ENCODE measurements around the gene CTSL. TPM values are rescaled to one million over a fixed set of nuclear protein-coding genes. Genes with fewer than 3 reads are reported as not detected.

The CTSL gene
- total RNA-seq, 2 donors from 2014 or later: 0.45 to 2.4 TPM

DNA sequence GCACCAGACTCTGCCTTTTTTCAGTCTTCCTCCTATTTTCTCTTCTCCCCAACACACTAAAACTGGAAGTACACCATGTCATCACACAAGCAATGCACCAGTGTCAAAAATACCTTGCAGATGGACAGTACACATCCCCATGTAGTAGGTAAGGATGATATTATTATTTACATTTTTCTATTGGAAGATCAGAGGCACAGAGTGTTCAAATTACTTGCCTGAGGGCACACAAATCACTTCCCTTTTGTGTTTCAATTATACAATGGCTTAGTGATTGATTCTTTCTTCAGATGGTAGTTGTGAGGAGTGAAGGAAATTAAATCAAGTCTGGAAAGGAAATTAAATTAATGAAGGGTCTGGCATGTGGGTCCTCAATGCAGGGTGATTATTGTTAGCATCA, 39.6 kb downstream of the CTSL start:
- DNase-seq (ENCODE audit: low spot score) (no peak), ATAC-seq (no peak)
- no peak overlapping the region for H3K4me3 Mint-ChIP-seq
- no peaks in the 10 kb centered on the region for H3K9me3 Mint-ChIP-seq
- peaks cover 16 to 35% of the 10 kb centered on the region in 2 donors for H3K27me3 Mint-ChIP-seq
- H3K4me1 Mint-ChIP-seq (ENCODE audit: low read depth in 2 of 2): no peaks in the 10 kb centered on the region
- H3K36me3 Mint-ChIP-seq: no peaks in the 10 kb centered on the region
- no peak overlapping the region for H3K27ac Mint-ChIP-seq

DNA sequence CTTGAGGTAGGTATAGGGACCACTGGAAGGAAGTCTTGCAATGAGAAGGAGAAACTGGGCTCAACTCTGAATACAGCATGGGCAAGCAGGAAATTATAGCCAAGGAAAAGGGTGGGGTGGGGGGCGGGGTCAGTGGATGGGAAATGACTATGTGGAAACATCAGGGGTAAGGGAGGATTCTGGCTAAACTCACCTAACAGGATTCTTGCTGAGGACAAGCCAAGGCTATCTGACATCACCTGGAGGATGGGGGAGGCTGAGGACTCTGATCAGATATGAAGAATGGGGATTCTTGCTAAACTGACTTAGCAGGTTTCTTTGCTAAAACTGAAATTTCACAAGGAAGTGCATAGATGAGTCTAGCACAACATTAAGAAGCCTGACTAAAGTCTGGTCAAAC, 40.8 kb downstream of the CTSL start:
- no peak overlapping the region for H3K27ac Mint-ChIP-seq
- ATAC-seq (no peak), DNase-seq (ENCODE audit: low spot score) (no peak)
- H3K4me3 Mint-ChIP-seq: no peak overlapping the region
- no peaks in the 10 kb centered on the region for H3K36me3 Mint-ChIP-seq
- H3K27me3 Mint-ChIP-seq: peaks cover 19 to 31% of the 10 kb centered on the region in 2 donors
- no peaks in the 10 kb centered on the region for H3K4me1 Mint-ChIP-seq (ENCODE audit: low read depth in 2 of 2)
- H3K9me3 Mint-ChIP-seq: no peaks in the 10 kb centered on the region

DNA sequence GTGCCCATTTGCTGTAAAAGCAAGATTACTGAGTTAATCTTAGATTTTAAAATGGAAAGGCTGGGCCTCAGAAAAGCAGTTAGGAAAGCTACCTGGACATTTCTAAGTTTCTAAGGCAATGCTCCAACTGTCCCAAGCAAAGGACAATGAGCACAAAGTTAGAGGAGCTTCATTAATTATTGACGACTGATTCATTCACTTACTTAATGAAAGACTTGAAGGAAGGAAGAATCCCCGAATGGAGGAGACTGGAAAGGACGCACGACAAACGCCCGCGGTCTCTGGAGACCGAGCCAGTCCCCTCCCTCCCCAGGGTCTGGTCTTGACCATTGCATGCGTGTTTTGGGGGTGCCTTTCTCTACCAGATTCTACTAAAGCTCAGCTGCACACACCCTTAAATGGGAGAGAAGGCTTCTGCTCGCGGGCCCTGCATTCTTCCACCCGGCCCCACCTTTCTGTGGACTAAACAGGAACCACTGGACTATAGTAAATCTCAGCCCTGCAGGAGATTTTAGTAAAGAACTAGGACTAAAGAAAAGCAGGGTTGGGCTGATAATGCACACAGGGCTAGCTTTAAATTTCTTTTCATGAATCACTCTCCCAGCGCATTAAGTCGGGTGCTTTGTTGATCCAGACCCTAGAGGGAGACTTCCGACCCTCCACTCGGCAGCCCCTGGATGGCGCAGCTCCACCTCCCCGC, 44.8 kb downstream of the CTSL start:
- no peak overlapping the region for H3K27ac Mint-ChIP-seq
- H3K4me1 Mint-ChIP-seq (ENCODE audit: low read depth in 2 of 2): no peaks in the 10 kb centered on the region
- H3K27me3 Mint-ChIP-seq: peaks cover 18 to 20% of the 10 kb centered on the region in 2 donors
- ATAC-seq (no peak), DNase-seq (ENCODE audit: low spot score) (no peak)
- no peaks in the 10 kb centered on the region for H3K9me3 Mint-ChIP-seq
- no peaks in the 10 kb centered on the region for H3K36me3 Mint-ChIP-seq
- no peak overlapping the region for H3K4me3 Mint-ChIP-seq

DNA sequence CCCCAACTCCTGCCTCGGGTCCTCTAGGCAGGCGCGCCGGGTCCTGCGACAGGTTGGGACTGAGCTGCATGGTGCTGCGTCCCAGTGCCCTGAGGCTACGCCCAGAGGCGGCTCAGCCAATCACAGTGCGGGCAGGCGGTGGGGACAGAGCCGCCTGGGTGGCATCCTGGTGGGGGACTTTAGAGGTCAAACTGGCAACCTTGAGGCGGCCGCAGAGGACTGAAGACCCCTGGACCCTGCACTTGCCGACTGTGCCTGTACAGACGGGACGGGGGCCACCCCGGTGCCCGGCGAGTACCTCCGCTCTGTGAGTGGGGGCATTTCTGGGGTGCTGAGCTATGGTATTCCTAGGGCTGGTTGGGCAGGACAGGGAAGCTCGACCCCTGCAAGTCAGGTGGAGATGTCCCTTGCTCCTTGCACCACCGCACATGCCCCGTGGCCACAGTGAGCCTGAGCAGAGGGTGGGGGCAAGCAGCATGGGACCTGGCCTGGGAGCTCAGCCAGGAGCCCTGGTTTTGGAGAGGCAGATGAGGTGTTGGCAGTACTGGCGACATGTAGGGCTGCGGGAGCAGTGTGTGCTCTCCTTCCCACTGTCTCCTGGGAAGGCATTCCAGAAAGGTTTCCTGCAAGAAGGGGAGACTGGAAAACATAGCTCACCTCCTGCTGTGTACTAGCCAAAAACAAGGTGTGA, 45.5 kb downstream of the CTSL start:
- Mint-ChIP-seq H3K4me3 (no peak overlapping the region), H3K27ac (no peak overlapping the region)
- ATAC-seq: peak; percentile 41 to 48

DNA sequence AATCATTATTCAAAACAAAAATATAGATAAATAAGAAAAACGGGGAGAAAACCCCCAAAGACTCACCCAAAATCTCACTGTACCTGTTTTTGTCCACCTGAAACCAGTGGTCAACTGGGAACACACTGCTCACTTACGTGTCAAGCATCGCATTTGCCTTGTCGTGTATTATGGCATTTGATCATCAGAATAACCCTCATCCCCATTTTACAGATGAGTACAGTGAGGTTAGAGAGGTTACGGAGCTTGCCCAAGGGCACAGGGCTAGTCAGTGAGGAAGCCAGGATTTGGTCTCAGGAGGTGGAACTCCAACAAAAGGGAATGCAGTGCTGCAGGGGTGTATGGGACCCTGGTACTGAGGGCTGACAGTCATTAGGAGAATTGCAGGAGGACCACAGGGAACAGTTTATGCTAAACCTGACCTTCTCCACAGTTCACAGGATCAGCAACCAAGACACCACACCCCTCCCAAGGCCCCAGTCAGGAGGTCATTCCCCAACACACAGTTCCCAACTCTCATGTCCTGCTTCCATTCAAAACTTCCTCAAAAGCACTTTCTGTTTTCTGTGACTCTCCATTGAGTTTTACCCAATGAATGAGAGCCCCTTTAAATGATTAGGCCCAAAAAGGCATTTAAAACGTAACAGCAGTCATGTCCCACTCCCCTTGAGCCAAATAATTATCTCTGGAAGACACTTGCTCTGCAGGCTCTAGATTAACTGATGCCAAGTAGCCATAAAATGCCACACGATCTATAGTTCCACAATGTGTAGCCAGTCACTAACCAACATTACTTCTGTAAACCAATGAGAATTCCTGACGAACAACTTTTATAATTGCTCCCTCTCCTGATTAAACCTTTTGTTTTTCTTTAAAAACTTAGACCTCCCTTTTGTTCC, 50.8 kb downstream of the CTSL start:
- Mint-ChIP-seq H3K27me3 (peaks cover 6 to 16% of the 10 kb centered on the region in 2 donors), H3K27ac (no peak overlapping the region)
- no peak for ATAC-seq

More for the DNA sequence above, 45.5 kb downstream of the CTSL start:
- no peak for DNase-seq (ENCODE audit: low spot score)
- H3K9me3 Mint-ChIP-seq: no peaks in the 10 kb centered on the region
- no peaks in the 10 kb centered on the region for H3K36me3 Mint-ChIP-seq
- peaks cover 20 to 22% of the 10 kb centered on the region in 2 donors for H3K27me3 Mint-ChIP-seq
- no peaks in the 10 kb centered on the region for H3K4me1 Mint-ChIP-seq (ENCODE audit: low read depth in 2 of 2)

DNA sequence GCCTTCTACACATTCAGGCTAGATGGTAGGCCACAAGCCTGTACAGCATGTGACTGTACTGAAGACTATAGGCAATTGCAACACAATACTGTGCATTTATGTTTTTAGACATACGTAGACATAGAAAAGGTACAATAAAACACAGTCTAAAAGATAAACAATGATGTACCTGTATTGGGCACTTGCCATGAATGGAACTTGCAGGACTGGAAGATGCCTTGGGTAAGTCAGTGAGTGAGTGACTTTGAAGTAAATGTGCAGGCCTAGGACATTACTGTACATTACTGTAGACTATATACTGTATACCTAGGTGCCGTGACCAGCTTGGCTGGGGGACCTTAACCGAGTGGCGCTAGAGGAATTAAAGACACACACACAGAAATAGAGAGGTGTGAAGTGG, 53.1 kb downstream of the CTSL start:
- DNase-seq (ENCODE audit: low spot score) (no peak), ATAC-seq (no peak)
- Mint-ChIP-seq H3K9me3 (no peaks in the 10 kb centered on the region), H3K27ac (no peak overlapping the region), H3K4me3 (no peak overlapping the region), H3K4me1 (ENCODE audit: low read depth in 2 of 2) (no peaks in the 10 kb centered on the region), H3K27me3 (peaks cover 7 to 8% of the 10 kb centered on the region in 2 donors), H3K36me3 (no peaks in the 10 kb centered on the region)

More for the DNA sequence above, 50.8 kb downstream of the CTSL start:
- H3K4me3 Mint-ChIP-seq: no peak overlapping the region
- H3K4me1 Mint-ChIP-seq (ENCODE audit: low read depth in 2 of 2): no peaks in the 10 kb centered on the region
- H3K9me3 Mint-ChIP-seq: no peaks in the 10 kb centered on the region
- H3K36me3 Mint-ChIP-seq: no peaks in the 10 kb centered on the region
- no peak for DNase-seq (ENCODE audit: low spot score)

Other genes starting within 250 kb of the CTSL start
- gene DAPK1, start 228.3 kb upstream of the CTSL start, total RNA-seq: 10 to 100 TPM in 1 of 2 donors, 1 to 10 TPM in 1; 8.5 to 31.7 TPM
- gene SPATA31E1, start 156.8 kb downstream of the CTSL start, total RNA-seq: not detected
- not detected for gene SPATA31C1, start 191.8 kb downstream of the CTSL start, total RNA-seq
- 1 to 10 TPM in 1 of 2 donors, under 1 TPM in 1; 0.83 to 1.2 TPM for gene CDK20, start 248.4 kb downstream of the CTSL start, total RNA-seq

All from natural killer cell treated with Interleukin-12 subunit alpha and Interleukin-12 subunit beta and Interleukin-15 and Interleukin-18, amount 100 ng/mL, for 72 hours (primary cell).